ENCODE data around the gene TOP2A.

DNA sequence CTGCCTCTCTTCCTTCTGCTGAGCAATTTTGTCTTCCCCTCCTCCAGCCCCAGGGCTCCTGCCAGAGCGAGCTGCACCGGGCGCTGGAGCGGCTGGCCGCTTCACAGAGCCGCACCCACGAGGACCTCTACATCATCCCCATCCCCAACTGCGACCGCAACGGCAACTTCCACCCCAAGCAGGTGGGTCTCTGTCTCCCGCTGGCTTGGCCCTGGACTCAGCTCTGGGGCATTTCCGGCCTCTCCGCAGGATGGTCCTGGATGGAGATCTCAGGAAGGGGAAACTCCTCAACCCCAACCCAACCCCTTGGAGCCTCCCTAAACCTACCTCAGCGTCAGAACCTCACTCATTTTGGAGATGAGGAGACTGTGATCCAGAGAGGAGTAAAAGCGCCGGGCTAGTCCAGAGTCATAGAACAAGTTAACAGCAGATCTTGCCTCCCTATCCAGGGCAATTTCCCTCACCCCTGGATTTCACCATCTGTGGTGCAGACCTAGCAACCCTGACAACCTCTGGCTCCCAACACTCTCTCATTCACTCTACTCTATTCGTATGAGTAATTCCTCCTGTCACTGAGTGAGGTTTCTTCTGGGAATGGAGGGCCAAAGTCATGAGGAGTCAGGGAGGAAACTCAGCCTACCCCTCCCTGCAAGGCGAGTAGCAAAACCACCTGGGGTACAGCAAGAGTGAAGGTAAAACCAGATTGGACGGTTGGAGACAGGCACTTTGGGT, 36.4 kb upstream of the TOP2A start:
- no peak for TF ChIP-seq CTCF (IDR thresholded peaks at IDR 0.05 in 4 of 5, conservative IDR thresholded peaks at IDR 0.05 in 1 of 5)
- no peak for TF ChIP-seq POLR2A (IDR thresholded peaks at IDR 0.05)
